K562 (cell line): Measurements from ENCODE around the gene NEK2. TPM values are rescaled to one million over a fixed set of nuclear protein-coding genes. Genes with fewer than 3 reads are reported as not detected.

Experiments
- CCAR2 ChIP-seq: fragments of 200-400 bp; formaldehyde crosslinking; IDR thresholded peaks from 2 replicates; pipeline ENCODE4 v1.6.1; 2017; ENCODE audit warnings: mild to moderate bottlenecking, low read depth, low read length
- CHD7 ChIP-seq: fragments of 200-600 bp; sonication (generic); IDR thresholded peaks from one replicate; pipeline ENCODE4 v1.6.1; 2012; ENCODE audit warnings: mild to moderate bottlenecking, low read depth, low read length, inconsistent platforms
- POLR2G ChIP-seq: fragments of 200-400 bp; formaldehyde crosslinking; IDR thresholded peaks from 2 replicates; pipeline ENCODE4 v1.6.1; 2017; ENCODE audit warnings: low read depth, mild to moderate bottlenecking, antibody characterized with exemption, low read length, moderate library complexity
- REST ChIP-seq, 2 experiments: fragments of 450-650 bp; formaldehyde crosslinking in 1 of 2; IDR thresholded peaks; 2 replicates each; pipeline versions ENCODE4 v1.4.0 to v1.6.1; 2014 to 2020; ENCODE audit warnings: mild to moderate bottlenecking in 2 of 2, borderline replicate concordance in 1 of 2, low read depth in 1 of 2
- SRF ChIP-seq, 2 experiments: fragments of 250-450, 450-650 bp in 1 of 2; sonication (Bioruptor Pico) in 1 of 2; sonication (generic) in 1 of 2; formaldehyde crosslinking; IDR thresholded peaks; 2 replicates each; pipeline versions ENCODE4 v1.5.0 to v1.5.1; 2020 to 2022; ENCODE audit warnings: mild to moderate bottlenecking in 1 of 2, missing genetic modification reagents in 1 of 2
- ZNF253 ChIP-seq: fragments of 250-450 bp; sonication (Bioruptor Pico); conservative IDR thresholded peaks from 2 replicates; pipeline ENCODE4 v1.6.1; 2021; ENCODE audit warnings: mild to moderate bottlenecking
- polyA plus RNA-seq, 8 experiments: library from polyadenylated mRNA; depleted of rRNA in 4 of 8; stranded (reverse) in 5 of 8; unstranded in 3 of 8; fragments of >200 nt; fragmentation: Nextera tagmentation in 2 of 8; fragmentation: Illumina TruSeq in 1 of 8; extraction: Ambion mirVana in 2 of 8; extraction: Trizol in 1 of 8; gene quantifications; 2 replicates each; pipeline versions ENCODE4 v1.2.1 to v1.2.3, GENCODE V29; 2011 to 2014; ENCODE audit warnings: inconsistent platforms in 1 of 8, missing spikeins in 1 of 8
- total RNA-seq, 7 experiments: library from RNA; depleted of rRNA in 6 of 7; stranded (reverse); fragments of >200 nt in 6 of 7; fragmentation: Illumina TruSeq in 2 of 7; extraction: Trizol in 2 of 7; gene quantifications; 2 replicates each; pipeline versions ENCODE4 v1.2.1 to v1.2.3, GENCODE V29; 2011 to 2021; ENCODE audit warnings: low replicate concordance in 1 of 7

Gene NEK2
- total and polyA plus RNA-seq, 9 of the 15 experiments (the other 6 are each of a cell fraction or from before 2014, with no cell fraction given): 30.0 to 74.7 (median 66.4) TPM

- TF ChIP-seq REST (IDR thresholded peaks at IDR 0.05; ENCODE audit: borderline replicate concordance) (peak; percentile 67), REST (CRISPR knock-in tag; IDR thresholded peaks at IDR 0.05; ENCODE audit: low read depth) (peak; percentile 53; the same call in 1 of the 2 replicates), ZNF253 (CRISPR knock-in tag) (no peak), SRF (CRISPR knock-in tag; IDR thresholded peaks at IDR 0.05) (peak in 1 of 2 experiments; percentile 75; a peak in 2 of 4 replicates), CHD7 (no peak), POLR2G (peak; percentile 90), CCAR2 (no peak)
Observed at GRCh38 chr1:211630236-211631081, 45.0 kb downstream of the NEK2 start (continued).
